Stimulated activated CD8-positive, alpha-beta memory T cell treated with anti-CD3 and anti-CD28 coated beads, Interleukin-15, amount 100 ng/mL, for 4 hours (primary cell): ENCODE results near the gene RPL26.
"Not testable (repeated sequence)": the region's sequence is repeated elsewhere in the genome, so short reads cannot be mapped to it uniquely, and the experiment has no call there.

Experiments used
- DNase-seq, 2 donors: peaks; one replicate each; pipeline ENCODE4 v3.0.0-alpha.2; 2020; ENCODE audit warnings: low read depth in 2 of 2

RPL26 gene

GRCh38 chr17:8366231-8366630 lies 16.8 kb downstream of the RPL26 start:
- no peak for DNase-seq

- DNase-seq = no peak
Observed at GRCh38 chr17:8365143-8365542, 17.9 kb downstream of the RPL26 start.

GRCh38 chr17:8362651-8363332 lies 20.2 kb downstream of the RPL26 start:
- DNase-seq = no peak

DNA sequence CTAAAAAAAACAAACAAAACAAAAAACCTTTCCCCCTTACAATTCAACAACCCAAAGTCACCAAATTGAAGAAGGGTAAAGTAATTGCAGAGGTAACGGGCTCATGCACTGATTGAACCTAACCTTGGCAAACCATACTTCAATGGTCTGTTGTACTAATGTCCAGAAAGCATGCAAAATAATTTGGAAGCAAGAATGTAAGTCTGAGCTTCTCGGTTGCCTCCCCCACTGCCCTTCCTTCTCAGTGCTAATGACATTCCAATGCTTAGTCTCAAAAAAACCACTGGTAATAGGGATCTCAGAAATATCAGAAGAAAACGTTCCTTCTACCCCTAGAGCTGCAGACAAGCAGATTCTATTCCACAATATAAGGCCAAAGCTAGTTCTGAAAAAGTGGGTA lies 22.2 kb downstream of the RPL26 start:
- DNase-seq = no peak

GRCh38 chr17:8360260-8360659 lies 22.7 kb downstream of the RPL26 start:
- DNase-seq = no peak

DNA sequence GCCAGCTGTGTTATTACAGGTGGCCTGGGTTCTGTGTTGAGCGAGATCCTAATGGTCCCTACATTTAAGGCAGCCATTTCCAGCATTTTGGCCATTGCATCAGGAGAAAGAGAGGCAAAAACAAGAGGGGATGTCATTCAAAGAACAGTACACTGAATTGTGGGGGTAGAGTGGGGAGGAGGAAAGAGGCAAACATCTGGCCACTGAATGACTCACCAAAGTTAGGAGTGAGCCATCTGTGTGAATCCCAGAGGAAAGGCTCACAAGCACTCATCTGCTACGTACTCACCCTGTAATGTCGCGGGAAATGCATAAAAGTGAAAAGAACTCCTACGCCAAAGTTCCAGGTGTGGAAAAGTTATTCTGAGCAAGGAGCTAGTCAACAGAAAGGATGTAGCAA lies 23.2 kb downstream of the RPL26 start:
- DNase-seq = no peak

DNA sequence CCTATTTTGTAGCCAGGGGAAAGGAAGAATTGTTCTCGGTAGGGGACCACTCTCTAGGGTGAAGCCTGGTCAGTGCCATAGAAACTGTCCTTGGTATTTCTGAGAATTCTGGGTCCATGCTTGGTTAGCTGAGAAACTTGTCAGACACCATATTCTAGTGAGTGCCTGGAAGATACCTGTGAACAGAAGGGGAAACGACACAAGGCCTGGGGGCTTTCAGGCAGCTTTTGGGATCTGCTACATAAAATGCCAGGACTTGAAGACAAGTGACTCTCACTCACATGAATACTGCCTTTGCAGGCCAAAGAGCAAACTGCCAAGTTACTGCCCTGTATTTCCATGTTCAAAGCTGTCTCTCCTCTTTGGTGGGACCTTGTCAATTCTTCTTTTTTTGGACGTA lies 25.1 kb downstream of the RPL26 start:
- no peak for DNase-seq

DNA sequence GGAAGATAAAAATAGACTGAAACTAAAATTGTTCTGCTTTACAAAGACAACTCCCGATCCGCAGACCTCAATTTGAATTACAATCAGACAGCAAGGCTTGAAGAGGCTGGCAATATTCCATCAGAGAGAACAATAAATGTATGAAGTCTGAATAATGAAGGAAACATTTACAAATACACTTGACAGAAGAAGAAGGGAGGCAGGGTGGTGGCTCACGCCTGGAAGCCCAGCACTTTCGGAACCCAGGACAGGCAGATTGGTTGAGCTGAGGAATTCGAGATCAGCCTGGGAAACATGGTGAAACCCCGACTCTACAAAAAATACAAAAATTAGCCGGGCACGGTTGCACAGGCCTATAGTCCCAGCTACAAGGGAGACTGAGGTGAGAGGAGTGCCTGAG lies 28.8 kb downstream of the RPL26 start:
- DNase-seq = no peak

DNA sequence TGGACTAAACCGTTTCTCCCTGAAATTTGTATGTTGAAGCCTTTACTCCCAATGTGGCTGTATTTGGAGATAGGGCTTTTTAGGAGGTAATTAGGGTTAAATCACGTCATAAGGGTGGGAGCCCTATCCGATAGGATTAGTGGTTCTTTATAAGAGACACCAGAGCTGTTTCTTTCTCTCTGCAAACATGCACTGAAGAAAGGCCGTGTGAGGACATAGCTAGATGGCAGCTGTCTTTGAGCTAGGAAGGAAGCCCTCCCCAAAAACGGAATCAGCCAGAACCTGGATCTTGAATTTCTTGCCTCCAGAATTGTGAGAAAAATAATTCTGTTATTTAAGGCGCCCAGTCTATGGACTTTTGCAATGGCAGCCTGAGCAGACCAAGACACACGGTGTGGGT lies 29.3 kb downstream of the RPL26 start:
- DNase-seq = no peak

DNA sequence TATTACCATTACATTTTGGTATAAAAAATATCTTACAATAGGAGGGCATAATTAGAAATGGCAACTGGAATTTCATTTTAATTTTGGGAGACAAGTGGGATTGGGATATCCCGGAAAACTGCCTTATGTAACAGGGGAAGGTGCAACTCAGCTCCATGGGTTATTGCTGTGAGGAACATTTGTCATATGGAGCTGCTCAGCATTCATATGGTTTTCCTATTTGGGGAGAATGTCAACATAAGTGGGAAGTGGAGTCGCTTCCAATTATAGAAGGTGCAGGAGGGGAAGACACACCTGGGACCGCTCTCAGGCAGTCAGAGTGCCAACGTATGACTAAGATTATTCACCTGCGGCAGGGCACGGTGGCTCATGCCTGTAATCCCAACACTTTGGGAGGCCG lies 32.7 kb downstream of the RPL26 start:
- DNase-seq = no peak

DNA sequence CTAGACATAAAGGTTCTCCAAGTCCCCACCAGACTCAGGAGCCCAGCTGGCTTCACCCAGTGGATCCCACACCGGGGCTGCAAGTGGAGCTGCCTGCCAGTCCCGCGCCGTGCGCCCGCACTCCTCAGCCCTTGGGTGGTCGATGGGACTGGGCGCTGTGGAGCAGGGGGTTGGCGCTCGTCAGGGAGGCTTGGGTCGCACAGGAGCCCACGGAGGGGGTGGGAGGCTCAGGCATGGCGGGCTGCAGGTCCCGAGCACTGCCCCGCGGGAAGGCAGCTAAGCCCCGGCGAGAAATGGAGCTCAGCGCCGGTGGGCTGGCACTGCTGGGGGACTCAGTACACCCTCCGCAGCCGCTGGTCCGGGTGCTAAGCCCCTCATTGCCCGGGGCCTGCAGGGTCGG lies 36.0 kb downstream of the RPL26 start:
- not testable (repeated sequence) for DNase-seq

- DNase-seq = no peak
Observed at GRCh38 chr17:8345951-8346665, 36.9 kb downstream of the RPL26 start.

DNA sequence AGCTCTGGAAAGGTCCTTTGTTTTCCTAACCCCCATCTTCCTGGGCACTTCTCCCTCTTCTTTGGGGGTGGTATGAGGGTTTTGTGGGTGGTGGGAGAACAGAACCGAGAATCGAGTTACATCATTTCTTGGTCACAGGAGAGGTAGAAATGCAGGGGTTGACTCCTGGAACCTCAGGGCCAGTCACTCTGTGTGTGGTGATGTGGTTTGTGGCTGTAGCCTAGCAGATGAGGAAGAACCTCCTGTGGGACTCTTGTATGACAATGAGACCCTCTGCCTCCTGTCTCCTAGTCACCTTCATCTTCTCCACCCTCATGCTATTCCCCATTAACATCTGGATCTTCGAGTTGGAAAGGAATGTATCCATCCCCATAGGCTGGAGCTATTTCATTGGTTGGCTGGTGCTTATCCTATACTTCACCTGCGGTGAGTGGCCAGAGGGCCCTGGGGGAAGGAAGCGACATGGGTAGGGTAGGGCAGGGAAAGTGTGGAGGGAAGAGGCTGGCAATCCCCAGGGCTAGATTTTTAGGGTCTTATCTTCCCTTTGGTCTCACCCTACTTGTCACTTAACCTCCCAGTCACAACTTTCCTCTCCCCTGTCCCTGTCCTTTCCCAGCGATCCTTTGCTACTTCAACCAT lies 37.8 kb downstream of the RPL26 start:
- no peak for DNase-seq

- no peak for DNase-seq
Observed at GRCh38 chr17:8341456-8341855, 41.5 kb downstream of the RPL26 start.

DNA sequence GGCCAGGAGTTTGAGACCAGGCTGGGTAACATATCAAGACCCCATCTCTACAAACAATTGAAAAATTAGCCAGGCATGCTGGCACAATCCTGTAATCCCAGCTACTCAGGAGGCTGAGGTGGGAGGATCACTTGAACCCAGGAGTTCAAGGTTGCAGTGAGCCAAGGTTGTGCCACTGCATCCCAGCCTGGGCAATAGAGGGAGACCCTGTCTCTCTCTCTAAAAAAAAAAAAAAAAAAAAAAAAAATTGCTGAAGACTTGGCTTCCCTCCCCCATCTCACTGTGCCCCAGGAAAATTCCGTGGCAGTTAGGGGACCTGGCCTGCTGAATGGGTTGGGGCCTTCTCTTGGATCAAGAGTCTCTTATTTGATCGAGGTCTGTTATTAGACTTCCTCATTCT lies 43.5 kb downstream of the RPL26 start, which contains the start of gene ODF4:
Gene ODF4 (plus strand): TSS at position 301 of the 400 bp plus-strand sequence. CDS start 212 bp downstream, outside the sequence.
- no peak for DNase-seq

- no peak for DNase-seq
Observed at GRCh38 chr17:8338753-8339140, 44.2 kb downstream of the RPL26 start.

DNA sequence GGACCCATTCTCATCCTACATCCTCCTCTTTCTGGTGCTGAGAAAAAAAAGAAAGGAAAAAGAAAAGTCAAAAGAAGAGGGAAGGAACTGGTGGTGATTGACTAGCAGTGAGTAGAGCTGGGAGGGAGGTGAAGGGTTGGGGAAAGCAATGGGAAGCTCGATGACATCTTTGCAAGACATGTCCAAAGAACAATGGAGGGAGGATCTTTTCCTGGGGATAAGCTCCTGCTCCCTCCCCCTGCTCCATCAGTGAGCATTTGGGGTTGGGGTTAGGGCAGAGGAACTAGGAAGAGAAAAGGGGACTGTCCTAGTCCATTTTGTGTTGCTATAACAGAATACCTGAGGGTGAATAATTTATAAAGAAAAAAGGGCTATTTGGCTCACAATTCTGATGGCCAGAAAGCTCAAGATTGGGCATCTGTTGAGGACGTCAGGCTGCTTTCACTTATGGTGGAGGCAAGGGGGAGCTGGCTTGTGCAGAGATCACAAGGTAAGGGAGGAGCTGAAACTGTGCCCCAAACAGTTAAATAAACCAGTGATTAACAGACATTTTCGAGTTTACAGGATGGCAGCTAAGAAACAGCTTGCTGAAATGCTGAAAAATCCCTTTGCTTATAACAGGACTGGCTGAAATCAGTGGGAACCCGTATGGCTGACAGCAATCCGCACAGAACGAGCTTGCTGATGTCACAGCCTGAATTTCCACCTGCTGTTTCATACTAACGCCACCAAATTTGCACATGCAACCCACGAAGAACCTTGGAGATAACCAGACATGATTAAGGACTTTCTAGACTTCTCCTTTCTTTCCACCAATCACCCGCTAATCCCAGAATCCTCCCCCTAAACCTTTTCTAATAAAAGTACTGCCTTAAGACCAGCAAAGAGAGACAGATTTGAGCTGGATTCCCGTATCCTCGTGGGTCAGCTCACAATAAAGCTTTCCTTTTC lies 44.9 kb downstream of the RPL26 start:
- DNase-seq = no peak

DNA sequence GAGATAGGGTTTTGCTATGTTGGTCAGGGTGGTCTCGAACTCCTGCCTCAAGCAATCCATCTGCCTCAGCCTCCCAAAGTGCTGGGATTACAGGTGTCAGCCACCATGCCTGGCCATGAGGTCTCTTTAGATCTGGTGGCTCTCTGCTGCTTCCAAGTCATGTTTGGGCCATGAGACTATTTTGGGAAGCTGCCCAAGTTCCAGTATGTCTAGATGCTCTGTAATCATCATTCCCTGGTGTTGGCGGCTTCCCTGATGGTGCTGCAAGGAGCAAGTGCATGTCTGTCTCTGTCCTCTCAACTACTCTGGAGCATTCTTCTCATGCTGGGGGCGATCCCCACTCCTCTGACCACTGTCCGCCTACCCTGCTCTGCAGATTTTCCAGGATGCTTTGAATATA lies 49.7 kb downstream of the RPL26 start:
- DNase-seq = no peak

DNA sequence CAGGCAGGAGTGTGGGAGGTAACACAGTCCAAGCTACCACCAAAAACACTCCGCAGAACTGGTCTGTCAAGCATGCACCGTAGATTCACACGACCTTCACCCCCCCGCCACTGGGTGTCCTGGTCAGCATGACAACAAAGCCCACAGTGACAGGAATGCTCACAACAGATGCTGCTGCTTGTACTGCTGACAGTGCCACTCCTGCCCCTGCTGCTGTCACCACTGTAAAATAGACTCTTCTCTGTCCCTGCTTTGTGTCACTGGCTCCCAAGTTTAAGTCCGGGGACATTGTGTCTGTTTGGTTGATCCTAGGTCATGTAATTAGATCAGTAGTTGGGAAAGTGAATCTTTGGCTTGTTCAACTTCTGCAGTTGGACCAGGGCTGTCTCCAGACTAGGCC lies 50.3 kb downstream of the RPL26 start:
- no peak for DNase-seq

DNA sequence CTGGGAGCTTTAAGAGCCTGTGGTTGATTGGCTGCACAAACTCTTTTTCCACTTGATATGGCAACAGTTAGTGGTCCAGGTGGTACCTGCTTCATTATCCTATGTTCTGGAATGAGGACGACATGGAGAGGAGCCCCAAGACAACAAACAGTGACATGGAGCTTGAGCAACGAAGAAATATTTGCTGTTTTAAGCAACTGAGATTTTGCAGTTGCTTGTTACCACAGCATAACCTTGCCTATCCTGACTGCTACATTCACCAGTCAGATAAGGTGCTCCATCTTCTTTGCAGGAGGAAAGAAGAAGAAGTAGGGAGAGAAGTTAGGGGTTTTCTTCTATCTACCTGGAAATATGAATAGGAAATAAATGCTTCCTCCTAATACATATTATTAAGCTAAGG lies 50.9 kb downstream of the RPL26 start:
- no peak for DNase-seq
